Upper lobe of left lung (tissue), 4 donors: ENCODE measurements around the gene KLHDC10.

Experiments used
- CTCF ChIP-seq, 6 experiments: fragments of 450-650 bp in 4 of 6; fragments of 200-600 bp in 2 of 6; sonication (generic) in 2 of 6; IDR thresholded peaks; one replicate each; pipeline ENCODE4 v1.5.1; 2016 to 2019; ENCODE audit warnings: antibody characterized with exemption in 6 of 6
- EP300 ChIP-seq, 4 donors: sonication (generic); formaldehyde crosslinking; IDR thresholded peaks; one replicate each; pipeline ENCODE4 v1.5.1; 2017; ENCODE audit warnings: antibody characterized with exemption in 4 of 4, control low read depth in 2 of 4
- POLR2A ChIP-seq, 4 donors: fragments of 450-650 bp; IDR thresholded peaks; one replicate each; pipeline ENCODE4 v1.5.1; 2016 to 2017; ENCODE audit warnings: antibody characterized with exemption in 4 of 4, mild to moderate bottlenecking in 2 of 4
- POLR2AphosphoS5 ChIP-seq, 2 donors: sonication (generic); formaldehyde crosslinking; IDR thresholded peaks; one replicate each; pipeline ENCODE4 v1.5.1; 2017; ENCODE audit warnings: antibody characterized with exemption in 2 of 2

- TF ChIP-seq CTCF (IDR thresholded peaks at IDR 0.05) (no peak), POLR2AphosphoS5 (IDR thresholded peaks at IDR 0.05) (no peak), POLR2A (IDR thresholded peaks at IDR 0.05) (no peak), EP300 (IDR thresholded peaks at IDR 0.05) (no peak)
Observed at GRCh38 chr7:130178251-130178650, 107.9 kb downstream of the KLHDC10 start.
